GM12874 (cell line): ENCODE data around the gene TNF.

Source experiments
- TF ChIP-seq, protein P1 (sequence below): IDR thresholded peaks from 2 replicates; pipeline ENCODE4 v1.5.1; 2011; ENCODE audit warnings: low read depth, mild to moderate bottlenecking, control low read depth, low read length, moderate library complexity; ENCODE audit not compliant: insufficient read depth

TNF gene

GRCh38 chr6:31617010-31617409 lies 41.6 kb downstream of the TNF start:
- TF ChIP-seq, protein P1, sequence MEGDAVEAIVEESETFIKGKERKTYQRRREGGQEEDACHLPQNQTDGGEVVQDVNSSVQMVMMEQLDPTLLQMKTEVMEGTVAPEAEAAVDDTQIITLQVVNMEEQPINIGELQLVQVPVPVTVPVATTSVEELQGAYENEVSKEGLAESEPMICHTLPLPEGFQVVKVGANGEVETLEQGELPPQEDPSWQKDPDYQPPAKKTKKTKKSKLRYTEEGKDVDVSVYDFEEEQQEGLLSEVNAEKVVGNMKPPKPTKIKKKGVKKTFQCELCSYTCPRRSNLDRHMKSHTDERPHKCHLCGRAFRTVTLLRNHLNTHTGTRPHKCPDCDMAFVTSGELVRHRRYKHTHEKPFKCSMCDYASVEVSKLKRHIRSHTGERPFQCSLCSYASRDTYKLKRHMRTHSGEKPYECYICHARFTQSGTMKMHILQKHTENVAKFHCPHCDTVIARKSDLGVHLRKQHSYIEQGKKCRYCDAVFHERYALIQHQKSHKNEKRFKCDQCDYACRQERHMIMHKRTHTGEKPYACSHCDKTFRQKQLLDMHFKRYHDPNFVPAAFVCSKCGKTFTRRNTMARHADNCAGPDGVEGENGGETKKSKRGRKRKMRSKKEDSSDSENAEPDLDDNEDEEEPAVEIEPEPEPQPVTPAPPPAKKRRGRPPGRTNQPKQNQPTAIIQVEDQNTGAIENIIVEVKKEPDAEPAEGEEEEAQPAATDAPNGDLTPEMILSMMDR: no peak

DNA sequence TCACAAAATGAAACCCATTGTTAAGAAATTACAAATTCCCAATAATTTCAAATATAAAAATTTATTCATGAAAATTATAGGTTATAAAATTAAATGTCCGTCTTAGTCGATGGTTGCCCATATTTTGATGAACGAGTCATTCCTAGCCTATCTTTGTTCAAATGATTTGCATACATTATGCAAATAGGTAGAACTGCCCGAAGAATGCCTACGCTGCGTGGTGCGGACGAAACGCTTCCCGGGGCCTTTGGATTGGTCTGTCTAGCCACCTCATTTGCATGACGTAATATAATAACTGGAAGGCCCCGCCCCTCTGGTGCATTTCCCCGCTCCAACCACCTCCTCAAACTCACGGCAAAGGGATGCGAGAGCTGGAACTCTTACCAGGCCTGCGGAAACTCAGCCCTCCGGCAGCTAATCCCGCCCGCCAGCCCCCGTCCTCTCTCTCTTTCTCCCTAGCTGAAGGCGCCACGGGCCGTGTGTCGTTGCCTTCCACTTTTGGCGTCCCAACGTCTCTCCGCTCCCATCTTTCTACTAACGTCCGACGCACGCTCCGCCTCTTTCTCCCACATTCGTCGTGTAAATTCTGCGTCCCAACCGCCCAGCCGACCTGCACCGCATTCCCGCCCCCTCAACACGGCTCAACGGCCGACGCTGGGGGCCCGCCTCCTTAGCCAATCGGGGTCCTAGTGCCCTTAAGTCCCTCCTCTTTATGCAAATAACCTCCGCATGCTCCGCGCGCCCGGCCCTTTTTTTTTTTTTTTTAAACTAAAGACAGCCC lies 44.6 kb downstream of the TNF start:
- TF ChIP-seq, protein P1: no peak

DNA sequence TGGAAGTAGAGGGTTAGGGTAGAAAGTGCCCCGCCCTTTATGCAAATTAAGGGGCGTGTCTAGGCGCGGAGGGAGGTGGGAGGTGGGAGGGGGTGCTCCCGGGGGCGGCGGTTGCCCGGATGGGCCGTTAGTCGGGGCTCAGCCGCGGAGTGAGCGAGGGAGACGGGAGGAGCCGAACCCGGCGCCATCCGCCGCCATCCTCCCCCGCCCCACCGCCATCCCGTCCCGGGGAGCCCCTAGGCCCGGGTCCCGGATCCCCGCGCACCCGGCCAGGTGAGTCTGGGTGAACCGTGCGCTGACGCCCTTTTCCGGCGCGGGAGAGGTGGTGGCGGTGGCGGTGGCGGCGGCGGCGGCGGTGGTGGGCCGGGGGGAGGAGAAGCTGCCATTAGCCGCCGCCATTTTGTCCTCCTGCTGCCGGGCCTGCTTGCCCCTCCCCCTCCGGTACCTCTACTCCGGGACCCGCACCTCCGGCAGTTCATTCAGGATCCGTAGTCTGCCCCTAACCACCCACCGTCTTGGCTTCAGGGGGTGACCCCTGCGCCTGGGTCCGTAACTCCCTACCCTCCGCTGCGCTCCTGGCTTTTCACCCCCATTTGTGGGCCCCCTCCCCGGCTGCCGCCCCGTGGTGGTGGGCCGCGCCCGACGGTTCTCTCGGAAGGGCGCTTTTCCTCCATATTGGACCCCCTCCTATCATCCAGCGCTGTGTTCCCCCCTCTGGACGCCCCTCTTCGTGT lies 45.4 kb downstream of the TNF start, which contains the start of gene PRRC2A:
Gene PRRC2A, plus strand, starts transcription at position 130 of the 734 bp plus-strand sequence. CDS start 2,075 bp downstream, outside the sequence.
- TF ChIP-seq, protein P1: no peak

DNA sequence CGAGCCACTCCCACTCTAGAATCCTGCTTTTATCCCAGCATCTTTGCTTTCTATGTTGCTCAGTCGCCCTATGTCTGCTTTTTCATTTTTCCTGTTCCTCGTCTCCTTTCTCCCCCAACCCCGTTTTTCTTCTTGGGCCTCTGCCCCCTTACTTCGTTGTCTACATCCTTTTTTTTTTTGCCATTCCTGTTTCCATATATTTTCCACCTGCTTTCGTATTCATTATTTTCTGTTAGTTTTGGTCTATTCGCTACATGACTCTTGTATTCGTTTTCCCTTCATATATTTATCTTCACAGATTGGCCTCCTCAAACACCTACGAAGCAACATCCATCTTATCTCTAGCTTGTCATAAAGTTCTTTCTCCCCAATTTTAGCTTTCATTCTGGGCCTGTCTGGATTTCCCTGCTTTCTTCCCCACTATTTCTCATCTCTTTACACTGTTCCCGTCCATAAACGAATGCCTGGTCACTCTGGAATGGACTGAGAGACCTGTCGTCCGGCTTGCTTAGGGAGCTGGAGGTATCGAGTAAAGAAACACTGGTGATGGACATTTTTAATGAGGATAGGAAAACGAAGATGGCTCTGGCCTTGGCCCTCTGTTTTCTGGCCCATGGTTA lies 46.1 kb downstream of the TNF start:
- TF ChIP-seq, protein P1: no peak

GRCh38 chr6:31621991-31622390 lies 46.6 kb downstream of the TNF start:
- TF ChIP-seq, protein P1: no peak

GRCh38 chr6:31622684-31623091 lies 47.3 kb downstream of the TNF start:
- TF ChIP-seq, protein P1: no peak

GRCh38 chr6:31624070-31624469 lies 48.7 kb downstream of the TNF start:
- TF ChIP-seq, protein P1: no peak
